ENCODE measurements around the gene STARD13. TPM values are rescaled to one million over a fixed set of nuclear protein-coding genes. Genes with fewer than 3 reads are reported as not detected.

Gene STARD13
- total RNA-seq, 1 experiment from 2014 or later = 9.1 TPM

DNA sequence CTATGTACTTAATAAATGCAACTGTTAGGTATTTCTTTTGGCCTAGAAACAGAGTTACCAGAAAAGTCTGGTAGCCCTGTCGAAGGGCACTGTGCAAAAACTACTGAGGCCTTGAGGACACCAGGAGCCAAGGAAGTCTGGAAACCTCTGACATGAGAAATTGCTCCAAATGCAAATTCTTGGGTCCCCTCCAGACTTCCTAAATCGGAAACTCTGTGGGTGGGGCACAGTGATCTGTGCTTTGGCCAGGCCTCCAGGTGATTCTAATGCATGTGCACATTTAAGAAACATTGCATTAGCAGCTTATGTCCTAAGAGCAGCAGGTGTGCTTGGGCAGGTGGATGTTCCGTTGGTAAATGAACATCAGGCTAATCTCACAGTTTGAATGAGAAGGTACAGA, 50.0 kb downstream of the STARD13 start:
- peaks cover 32% of the 10 kb centered on the region for H3K9me3 Mint-ChIP-seq (ENCODE audit: unreplicated experiment)
- Histone ChIP-seq H3K4me1 (0 out of 2 replicates have a peak, but pooled peaks cover 4% of the 10 kb centered on the region), H3K4me3 (ENCODE audit: low read depth, low read length) (no peak overlapping the region), H3K36me3 (ENCODE audit: control insufficient read depth, insufficient read depth, low read length) (no peaks in the 10 kb centered on the region), H3K27me3 (replicated peaks; ENCODE audit: control insufficient read depth, insufficient read depth, low read length) (no peaks in the 10 kb centered on the region), H3K9me3 (peaks cover 8% of the 10 kb centered on the region)
- ChIA-PET POLR2A (no interaction called here), CTCF (no interaction called here)
- H3K27me3 Mint-ChIP-seq (ENCODE audit: insufficient read depth, unreplicated experiment) = no peaks in the 10 kb centered on the region
- H3K36me3 Mint-ChIP-seq (ENCODE audit: insufficient read depth, unreplicated experiment) = peaks cover 11% of the 10 kb centered on the region
- intact Hi-C loops (cut with micrococcal nuclease; ENCODE audit: unreplicated experiment) = no loop called here
- BruUV-seq (replicated peaks) = no TSS peak
- no peaks in the 10 kb centered on the region for H3K4me1 Mint-ChIP-seq (ENCODE audit: low read depth, unreplicated experiment)
- no peak for TF ChIP-seq CTCF (IDR thresholded peaks at IDR 0.05; ENCODE audit: insufficient read depth in 1 of 2, low read depth in 1 of 2, low read length in 1 of 2, severe bottlenecking in 1 of 2, unreplicated experiment in 1 of 2)
- DNase-seq = no peak
- H3K27ac Mint-ChIP-seq (ENCODE audit: unreplicated experiment) = no peak overlapping the region
- no peak overlapping the region for H3K4me3 Mint-ChIP-seq (ENCODE audit: unreplicated experiment)

GRCh38 chr13:33235078-33235477, 50.5 kb downstream of the STARD13 start:
- DNase-seq = no peak
- H3K4me1 ChIP-seq = 0 out of 2 replicates have a peak, but pooled peaks cover 4% of the 10 kb centered on the region
- TF ChIP-seq CTCF (IDR thresholded peaks at IDR 0.05; ENCODE audit: insufficient read depth in 1 of 2, low read depth in 1 of 2, low read length in 1 of 2, severe bottlenecking in 1 of 2, unreplicated experiment in 1 of 2) = no peak
- peaks cover 8% of the 10 kb centered on the region for H3K9me3 ChIP-seq
- Mint-ChIP-seq H3K4me1 (ENCODE audit: low read depth, unreplicated experiment) (no peaks in the 10 kb centered on the region), H3K4me3 (ENCODE audit: unreplicated experiment) (no peak overlapping the region), H3K36me3 (ENCODE audit: insufficient read depth, unreplicated experiment) (peaks cover 11% of the 10 kb centered on the region), H3K27ac (ENCODE audit: unreplicated experiment) (no peak overlapping the region), H3K27me3 (ENCODE audit: insufficient read depth, unreplicated experiment) (no peaks in the 10 kb centered on the region), H3K9me3 (ENCODE audit: unreplicated experiment) (peaks cover 31% of the 10 kb centered on the region)
- ChIA-PET POLR2A (no interaction called here), CTCF (no interaction called here)
- intact Hi-C loops (cut with micrococcal nuclease; ENCODE audit: unreplicated experiment) = no loop called here
- no peaks in the 10 kb centered on the region for H3K27me3 ChIP-seq (replicated peaks; ENCODE audit: control insufficient read depth, insufficient read depth, low read length)
- no peak overlapping the region for H3K4me3 ChIP-seq (ENCODE audit: low read depth, low read length)
- BruUV-seq (replicated peaks) = no TSS peak
- no peaks in the 10 kb centered on the region for H3K36me3 ChIP-seq (ENCODE audit: control insufficient read depth, insufficient read depth, low read length)

DNA sequence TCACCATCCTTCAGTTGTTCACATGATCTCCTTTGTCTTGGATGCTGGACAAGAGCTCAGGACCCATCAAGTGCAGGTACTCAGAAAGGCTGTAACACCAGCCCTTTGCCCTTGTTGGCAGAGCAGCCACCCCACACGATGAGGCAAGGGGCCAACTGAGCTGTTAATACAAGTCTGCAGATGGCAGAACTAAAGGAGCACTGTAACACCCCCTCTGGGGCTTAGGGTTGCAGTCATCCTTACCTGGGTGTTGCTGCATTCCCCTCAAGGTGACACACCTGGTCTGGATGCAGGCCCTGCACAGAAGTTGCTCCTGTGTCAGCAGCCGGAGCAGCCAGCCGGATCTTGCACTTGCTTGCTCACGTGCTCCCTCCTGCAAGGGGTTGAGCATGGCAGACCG, 52.0 kb downstream of the STARD13 start:
- no TSS peak for BruUV-seq (replicated peaks)
- Histone ChIP-seq H3K4me3 (ENCODE audit: low read depth, low read length) (no peak overlapping the region), H3K27me3 (replicated peaks; ENCODE audit: control insufficient read depth, insufficient read depth, low read length) (no peaks in the 10 kb centered on the region), H3K4me1 (peaks cover 12% of the 10 kb centered on the region; the same call in 1 of the 2 replicates), H3K36me3 (ENCODE audit: control insufficient read depth, insufficient read depth, low read length) (no peaks in the 10 kb centered on the region), H3K9me3 (peaks cover 8% of the 10 kb centered on the region)
- Mint-ChIP-seq H3K27me3 (ENCODE audit: insufficient read depth, unreplicated experiment) (no peaks in the 10 kb centered on the region), H3K4me1 (ENCODE audit: low read depth, unreplicated experiment) (peaks cover 8% of the 10 kb centered on the region), H3K9me3 (ENCODE audit: unreplicated experiment) (peaks cover 26% of the 10 kb centered on the region), H3K36me3 (ENCODE audit: insufficient read depth, unreplicated experiment) (peaks cover 11% of the 10 kb centered on the region), H3K27ac (ENCODE audit: unreplicated experiment) (no peak overlapping the region), H3K4me3 (ENCODE audit: unreplicated experiment) (no peak overlapping the region)
- no peak for TF ChIP-seq CTCF (IDR thresholded peaks at IDR 0.05; ENCODE audit: insufficient read depth in 1 of 2, low read depth in 1 of 2, low read length in 1 of 2, severe bottlenecking in 1 of 2, unreplicated experiment in 1 of 2)
- intact Hi-C loops (cut with micrococcal nuclease; ENCODE audit: unreplicated experiment) = no loop called here
- CTCF ChIA-PET = no interaction called here
- POLR2A ChIA-PET = no interaction called here
- DNase-seq = no peak

All from Caco-2 (cell line).